SKM-1 (cell line): ENCODE results near the gene KISS1R.

Experiments used
- DNase-seq: peaks from one replicate; lab custom pipeline; 2025; ENCODE audit not compliant: unreplicated experiment; lab: John Stamatoyannopoulos, UW

The KISS1R gene

DNA sequence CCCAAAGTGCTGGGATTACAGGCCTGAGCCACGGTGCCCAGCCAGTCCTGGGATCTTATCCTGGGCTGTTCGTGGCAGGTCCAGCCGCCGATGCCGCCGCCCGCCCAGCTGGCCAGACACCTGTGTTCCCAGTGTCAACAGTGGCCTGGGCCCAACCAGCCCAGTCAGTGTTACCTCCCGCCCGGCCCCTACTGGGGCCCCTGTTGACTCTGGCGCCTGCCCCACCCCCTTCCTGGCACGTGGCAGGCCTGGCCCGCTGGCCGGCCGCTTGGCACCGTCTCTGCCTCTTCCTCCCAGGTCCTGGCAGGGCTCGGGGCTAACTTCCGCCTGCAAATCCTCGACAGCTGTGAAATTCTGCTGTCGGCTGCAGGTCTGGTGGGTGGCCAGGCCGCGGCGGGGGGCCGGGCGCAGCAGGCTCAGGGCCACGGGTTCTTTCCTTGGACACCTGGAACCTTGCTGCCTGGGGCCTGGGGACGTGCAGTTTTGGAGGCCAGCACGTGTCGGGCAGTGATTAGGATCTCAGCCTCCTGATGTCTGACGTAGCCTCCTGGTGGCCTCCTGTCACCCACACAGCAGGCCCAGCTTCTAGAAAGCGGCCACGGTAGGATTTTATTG, 17.8 kb downstream of the KISS1R start:
- no peak for DNase-seq

- DNase-seq, result no peak
Observed at GRCh38 chr19:936175-936546, 19.0 kb downstream of the KISS1R start.

- DNase-seq, result no peak
Observed at GRCh38 chr19:937259-937694, 20.1 kb downstream of the KISS1R start.

DNA sequence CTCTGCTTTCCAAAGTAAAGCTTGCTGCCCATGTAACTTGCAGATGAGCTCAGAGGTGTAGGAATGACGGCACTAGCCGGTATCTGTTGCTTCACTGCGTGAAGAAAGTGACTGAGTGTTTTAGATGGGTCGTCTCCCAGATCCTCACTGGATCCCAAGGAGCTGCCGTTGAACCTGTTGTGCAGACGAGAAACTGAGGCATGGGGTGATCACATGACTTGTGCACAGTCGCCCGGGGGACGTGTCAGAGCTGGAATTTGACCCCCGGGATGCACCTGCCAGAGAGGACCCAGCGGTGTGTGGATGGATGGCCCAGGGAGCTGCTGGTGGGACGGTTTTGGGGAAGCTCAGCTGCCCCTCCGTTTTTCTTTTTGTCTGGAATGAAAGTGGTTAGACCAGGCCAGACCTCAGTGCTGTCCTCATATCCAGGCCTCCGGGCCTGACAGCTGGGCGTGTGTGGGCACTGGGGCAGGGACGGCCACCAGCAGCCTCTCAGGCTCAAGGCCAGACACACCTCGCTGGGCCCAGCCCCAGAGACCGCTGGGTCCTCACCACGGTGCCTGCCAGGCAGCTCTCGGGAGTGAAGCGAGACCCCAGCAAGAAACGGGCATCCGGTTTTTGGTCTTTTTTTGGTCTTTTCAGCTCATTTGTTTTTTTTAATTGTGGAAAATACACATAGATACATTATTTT, 21.2 kb downstream of the KISS1R start:
- no peak for DNase-seq

GRCh38 chr19:939439-939838, 22.3 kb downstream of the KISS1R start:
- no peak for DNase-seq

GRCh38 chr19:939922-940321, 22.8 kb downstream of the KISS1R start:
- no peak for DNase-seq

DNA sequence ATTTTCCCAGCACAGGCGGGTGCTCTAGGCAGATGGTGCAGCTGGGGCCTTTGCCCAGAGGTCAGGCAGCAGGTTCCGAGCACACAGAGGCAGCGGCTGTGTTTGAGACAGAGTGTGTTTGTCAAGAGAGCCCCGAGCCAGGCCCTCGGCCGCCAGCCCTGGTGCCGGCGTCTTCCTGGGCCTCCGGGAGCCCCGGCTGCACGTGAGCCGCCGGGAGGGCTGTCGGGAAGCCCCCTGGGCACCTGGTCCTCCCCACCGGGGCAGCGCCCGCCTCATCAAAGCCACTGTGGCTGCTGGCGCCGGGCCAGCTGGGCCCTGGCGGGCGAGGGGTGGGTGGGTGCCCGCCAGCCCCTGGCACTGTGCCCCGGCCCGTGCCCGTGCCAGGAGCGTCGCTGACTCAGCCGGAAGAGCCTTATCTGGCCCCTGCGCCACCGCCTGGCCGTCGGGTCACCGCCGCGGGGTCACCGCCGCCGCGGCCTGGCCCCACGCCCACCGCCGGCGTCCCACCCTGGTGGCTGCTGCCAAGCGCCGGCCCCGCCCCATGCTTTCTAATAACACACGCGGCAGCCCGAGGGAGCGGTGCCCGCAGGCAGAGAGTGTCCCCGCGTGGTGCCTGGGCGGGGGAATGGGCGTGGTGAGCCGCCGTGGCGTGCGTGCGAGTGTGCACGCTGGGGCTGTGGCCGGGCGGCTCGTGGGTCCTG, 23.6 kb downstream of the KISS1R start:
- no peak for DNase-seq

DNA sequence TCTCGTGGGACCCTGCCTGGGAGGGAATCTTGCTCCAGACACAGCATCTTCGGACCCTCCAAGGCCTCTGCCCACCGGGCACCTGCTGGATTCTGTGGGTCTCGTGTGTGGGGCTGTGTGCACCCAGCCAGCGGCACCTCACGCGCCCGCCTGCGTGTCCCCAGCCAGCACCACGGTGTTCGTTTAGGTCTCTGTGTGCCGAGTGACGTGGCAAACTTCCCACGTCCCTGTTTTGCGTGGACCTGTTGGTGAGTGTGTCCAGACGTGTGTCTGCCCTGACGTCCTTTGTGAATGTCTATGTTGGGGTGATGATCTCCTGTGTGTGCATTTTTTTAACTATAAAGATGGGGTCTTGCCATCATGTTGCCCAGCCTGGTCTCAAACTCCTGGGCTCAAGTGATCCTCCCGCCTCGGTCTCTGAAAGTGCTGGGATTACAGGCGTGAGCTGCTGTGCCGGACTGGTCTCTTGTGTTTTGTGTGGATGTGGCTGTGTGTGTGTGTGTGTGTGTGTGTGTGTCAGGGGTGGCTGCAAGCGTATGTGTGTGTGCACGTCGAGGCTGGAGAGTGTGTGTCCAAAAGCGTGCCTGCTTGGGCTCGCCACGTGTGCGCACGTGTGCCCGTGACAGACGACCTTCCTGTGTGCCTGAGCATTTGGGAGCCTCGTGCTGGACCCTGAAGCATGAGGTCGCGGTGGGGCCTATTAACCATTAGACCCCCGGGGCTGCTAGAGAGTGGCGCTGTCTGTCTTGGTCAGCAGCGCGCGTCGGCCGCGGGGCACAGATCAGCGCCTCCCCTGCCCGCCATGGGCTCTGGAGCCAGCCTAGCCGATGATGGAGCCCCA, 24.4 kb downstream of the KISS1R start:
- no peak for DNase-seq

DNA sequence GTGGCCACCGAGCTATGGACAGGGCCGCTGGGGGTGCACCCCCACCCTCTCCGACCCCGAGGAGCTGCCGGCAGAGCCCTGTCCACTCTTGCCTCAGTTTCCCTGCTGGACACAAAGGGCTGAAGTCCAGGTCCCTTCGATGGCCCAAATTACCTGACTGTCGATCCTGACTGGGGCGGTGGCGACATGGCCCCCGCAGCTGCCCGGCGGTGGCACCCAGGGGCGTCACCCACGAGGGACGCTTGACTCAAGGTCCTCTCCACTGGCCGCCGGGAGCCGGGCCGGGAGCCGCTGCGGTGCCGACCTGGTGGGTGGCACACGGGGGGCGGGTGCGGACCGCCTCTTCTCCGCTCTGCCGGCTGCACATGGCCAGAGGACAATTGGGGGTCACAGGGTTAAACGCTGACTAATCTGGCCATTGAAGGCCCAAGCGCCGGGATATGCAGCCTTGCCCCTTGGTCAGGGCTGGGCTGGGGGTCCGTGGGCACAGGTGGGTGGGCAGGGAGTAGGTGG, 25.1 kb downstream of the KISS1R start:
- no peak for DNase-seq

GRCh38 chr19:943551-944170, 26.5 kb downstream of the KISS1R start:
- DNase-seq, result no peak

- no peak for DNase-seq
Observed at GRCh38 chr19:944171-944567, 27.0 kb downstream of the KISS1R start.

DNA sequence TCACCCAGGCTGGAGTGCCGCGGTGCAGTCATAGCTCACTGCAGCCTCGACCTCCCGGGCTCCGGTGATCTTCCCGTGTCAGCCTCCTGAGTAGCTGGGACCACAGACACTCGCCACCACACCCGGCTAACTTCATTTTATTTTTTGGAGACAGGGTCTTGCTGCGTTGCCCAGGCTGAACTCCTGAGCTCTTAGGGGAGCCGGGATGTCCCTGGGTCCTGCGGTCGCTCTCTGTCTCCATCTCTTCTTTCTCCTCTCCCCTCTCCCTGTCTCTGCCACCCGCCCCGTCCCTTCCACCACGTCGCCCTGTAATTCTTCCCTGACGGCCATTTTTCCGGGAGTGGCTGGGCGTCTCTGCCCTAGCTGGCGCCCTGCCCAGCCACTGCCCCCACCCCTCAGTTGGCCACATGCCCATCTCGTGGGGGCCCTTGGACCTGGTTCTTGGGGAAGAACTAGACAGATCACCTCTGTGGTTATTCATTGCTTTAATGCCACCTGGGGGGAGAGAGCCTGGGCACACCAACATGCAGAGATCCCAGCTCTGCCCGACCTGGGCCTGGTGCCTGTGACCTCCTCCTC, 27.6 kb downstream of the KISS1R start:
- no peak for DNase-seq

DNA sequence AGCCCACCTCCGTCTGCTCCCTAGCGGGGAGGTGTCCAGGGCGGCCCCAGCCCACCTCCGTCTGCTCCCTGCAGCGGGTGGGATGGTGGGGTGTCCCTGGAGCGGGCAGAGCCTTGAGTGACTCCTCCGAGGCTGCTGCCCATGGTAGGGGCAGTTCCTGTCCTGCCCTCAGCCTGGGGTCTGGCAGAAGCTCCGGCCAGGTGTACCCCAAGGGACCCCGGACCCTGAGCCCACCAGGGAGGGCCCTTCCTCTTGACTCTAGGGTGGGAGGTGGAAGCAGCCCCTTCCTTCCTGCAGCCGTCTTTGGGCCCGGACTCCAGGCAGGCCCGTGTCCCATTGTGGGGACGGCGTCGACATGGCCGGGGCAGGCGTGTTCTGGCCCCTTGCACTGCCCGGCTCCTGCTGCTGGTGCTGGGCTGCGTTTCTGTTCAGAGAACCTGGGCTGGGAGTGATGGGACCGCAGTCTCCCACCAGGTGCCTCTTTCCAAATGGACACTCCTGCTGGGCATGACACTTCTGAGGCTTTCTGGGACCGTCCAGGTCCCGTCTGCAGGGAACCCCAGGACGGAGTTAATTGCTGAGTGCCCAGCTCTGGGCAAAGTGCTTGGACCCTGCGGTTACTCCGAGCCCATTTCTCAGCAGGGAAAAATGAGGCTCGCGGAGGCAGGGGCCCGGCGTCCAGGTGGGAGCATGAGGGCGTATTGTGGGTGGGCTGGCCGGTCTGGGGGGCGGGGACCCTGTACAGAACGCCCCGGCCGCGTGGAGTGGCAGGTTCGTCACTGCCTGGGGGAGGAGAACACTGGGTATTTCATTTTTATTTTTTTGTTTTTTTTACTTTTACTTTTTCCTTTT, 28.5 kb downstream of the KISS1R start:
- no peak for DNase-seq

DNA sequence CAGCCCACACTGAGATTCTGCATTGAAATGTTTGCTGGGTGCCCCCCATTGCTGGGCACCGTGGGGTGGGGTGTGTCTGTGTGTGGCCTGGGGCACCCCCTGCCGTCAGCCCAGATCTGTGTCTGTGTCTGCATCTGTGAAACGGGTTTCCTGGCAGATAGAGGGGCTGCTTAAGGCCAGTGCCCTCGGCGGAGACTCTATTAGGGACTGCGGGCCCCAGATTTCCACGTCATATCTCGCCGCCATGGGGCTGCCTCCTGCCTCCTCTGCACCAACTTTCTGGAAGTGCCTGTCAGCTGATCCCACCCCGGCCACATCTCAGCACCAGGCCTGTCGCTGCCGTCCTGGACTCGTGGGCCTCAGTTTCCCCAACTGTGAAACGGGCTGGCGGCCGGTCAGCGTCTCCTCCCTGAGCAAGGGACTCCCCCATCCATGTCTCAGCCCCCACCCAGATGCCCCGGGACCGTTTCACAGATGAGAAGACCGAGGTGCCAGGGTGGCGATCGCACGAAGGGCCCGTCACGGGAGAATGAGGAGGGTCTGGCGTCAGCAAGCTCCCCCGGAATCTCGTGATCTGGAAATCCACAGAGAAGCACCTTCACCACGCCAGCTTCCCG, 30.1 kb downstream of the KISS1R start:
- DNase-seq, result no peak

GRCh38 chr19:947707-948539, 30.8 kb downstream of the KISS1R start:
- DNase-seq, result no peak

GRCh38 chr19:948842-949496, 31.8 kb downstream of the KISS1R start:
- no peak for DNase-seq

- no peak for DNase-seq
Observed at GRCh38 chr19:950352-951066, 33.4 kb downstream of the KISS1R start.
